Activated CD4-positive, alpha-beta memory T cell treated with anti-CD3 and anti-CD28 coated beads, Interleukin-2, amount 10 ng/mL, durations not matched to agents 7 days and 5 days (primary cell): ENCODE data around the gene RAB3C. TPM values are rescaled to one million over a fixed set of nuclear protein-coding genes. Genes with fewer than 3 reads are reported as not detected.

Experiments
- CTCF ChIA-PET: fragments of 350-600 bp; sonication (Branson Sonifier 250); formaldehyde crosslinking; loops from one replicate; lab custom pipeline; 2021; ENCODE audit warnings: antibody characterized with exemption, inconsistent platforms; lab: Charles Lee
- POLR2A ChIA-PET: fragments of 350-600 bp; sonication (Branson Sonifier 250); formaldehyde crosslinking; loops from one replicate; lab custom pipeline; 2021; ENCODE audit warnings: antibody characterized with exemption; lab: Charles Lee
- DNase-seq: peaks from one replicate; pipeline ENCODE4 v3.0.0-alpha.2; 2020
- H3K27ac Mint-ChIP-seq: one replicate; pipeline ENCODE4 v1.8.0; 2021; ENCODE audit warnings: mild to moderate bottlenecking, mixed read lengths
- H3K27me3 Mint-ChIP-seq: one replicate; pipeline ENCODE4 v1.8.0; 2021; ENCODE audit warnings: mixed read lengths
- H3K36me3 Mint-ChIP-seq: one replicate; pipeline ENCODE4 v1.8.0; 2021; ENCODE audit warnings: low read depth, mixed read lengths
- H3K4me1 Mint-ChIP-seq: one replicate; pipeline ENCODE4 v1.8.0; 2021; ENCODE audit warnings: mixed read lengths
- H3K4me3 Mint-ChIP-seq: one replicate; pipeline ENCODE4 v1.8.0; 2021; ENCODE audit warnings: mild to moderate bottlenecking, mixed read lengths
- H3K9me3 Mint-ChIP-seq: one replicate; pipeline ENCODE4 v1.8.0; 2021; ENCODE audit warnings: mixed read lengths
- total RNA-seq, 2 experiments: library from RNA; stranded (reverse); gene quantifications; one replicate each; pipeline ENCODE4 v1.2.3, GENCODE V29; 2021

The RAB3C gene
- total RNA-seq, 2 experiments from 2014 or later: not detected

GRCh38 chr5:58731641-58732040 is 148.8 kb downstream of the RAB3C start:
- no peaks in the 10 kb centered on the region for H3K36me3 Mint-ChIP-seq
- no peak overlapping the region for H3K4me3 Mint-ChIP-seq
- ChIA-PET CTCF (no interaction called here), POLR2A (no interaction called here)
- no peaks in the 10 kb centered on the region for H3K4me1 Mint-ChIP-seq
- H3K9me3 Mint-ChIP-seq: no peaks in the 10 kb centered on the region
- no peak for DNase-seq
- no peak overlapping the region for H3K27ac Mint-ChIP-seq
- peaks cover 11% of the 10 kb centered on the region for H3K27me3 Mint-ChIP-seq

- ChIA-PET POLR2A (no interaction called here), CTCF (no interaction called here)
Observed at GRCh38 chr5:58735637-58736036, 152.8 kb downstream of the RAB3C start.

GRCh38 chr5:58736214-58736613 is 153.3 kb downstream of the RAB3C start:
- DNase-seq: no peak
- H3K27me3 Mint-ChIP-seq: peaks cover 5% of the 10 kb centered on the region
- POLR2A ChIA-PET: no interaction called here
- H3K9me3 Mint-ChIP-seq: no peaks in the 10 kb centered on the region
- no peak overlapping the region for H3K4me3 Mint-ChIP-seq
- H3K36me3 Mint-ChIP-seq: no peaks in the 10 kb centered on the region
- H3K4me1 Mint-ChIP-seq: no peaks in the 10 kb centered on the region
- CTCF ChIA-PET: no interaction called here
- no peak overlapping the region for H3K27ac Mint-ChIP-seq

More at GRCh38 chr5:58735637-58736036, 152.8 kb downstream of the RAB3C start:
- Mint-ChIP-seq H3K4me1 (no peaks in the 10 kb centered on the region), H3K36me3 (no peaks in the 10 kb centered on the region), H3K27ac (no peak overlapping the region), H3K4me3 (no peak overlapping the region), H3K27me3 (peaks cover 9% of the 10 kb centered on the region), H3K9me3 (no peaks in the 10 kb centered on the region)
- DNase-seq: no peak

GRCh38 chr5:58737671-58738070 is 154.8 kb downstream of the RAB3C start:
- POLR2A ChIA-PET: no interaction called here
- no peaks in the 10 kb centered on the region for H3K9me3 Mint-ChIP-seq
- no peaks in the 10 kb centered on the region for H3K4me1 Mint-ChIP-seq

GRCh38 chr5:58738336-58738735 is 155.5 kb downstream of the RAB3C start:
- ChIA-PET POLR2A (no interaction called here), CTCF (no interaction called here)
- no peaks in the 10 kb centered on the region for H3K9me3 Mint-ChIP-seq

More at GRCh38 chr5:58737671-58738070, 154.8 kb downstream of the RAB3C start:
- CTCF ChIA-PET: no interaction called here
- no peaks in the 10 kb centered on the region for H3K36me3 Mint-ChIP-seq
- H3K27ac Mint-ChIP-seq: no peak overlapping the region
- H3K27me3 Mint-ChIP-seq: no peaks in the 10 kb centered on the region
- no peak overlapping the region for H3K4me3 Mint-ChIP-seq
- DNase-seq: no peak

GRCh38 chr5:58739051-58739450 is 156.2 kb downstream of the RAB3C start:
- no peaks in the 10 kb centered on the region for H3K4me1 Mint-ChIP-seq
- no peak overlapping the region for H3K4me3 Mint-ChIP-seq
- H3K27ac Mint-ChIP-seq: no peak overlapping the region
- no peak for DNase-seq
- H3K27me3 Mint-ChIP-seq: no peaks in the 10 kb centered on the region
- no peaks in the 10 kb centered on the region for H3K9me3 Mint-ChIP-seq
- no peaks in the 10 kb centered on the region for H3K36me3 Mint-ChIP-seq
- POLR2A ChIA-PET: no interaction called here
- CTCF ChIA-PET: no interaction called here

More at GRCh38 chr5:58738336-58738735, 155.5 kb downstream of the RAB3C start:
- Mint-ChIP-seq H3K4me3 (no peak overlapping the region), H3K27ac (no peak overlapping the region), H3K4me1 (no peaks in the 10 kb centered on the region), H3K36me3 (no peaks in the 10 kb centered on the region), H3K27me3 (no peaks in the 10 kb centered on the region)
- DNase-seq: no peak

- Mint-ChIP-seq H3K4me1 (no peaks in the 10 kb centered on the region), H3K27me3 (peaks cover 2% of the 10 kb centered on the region), H3K27ac (no peak overlapping the region), H3K36me3 (no peaks in the 10 kb centered on the region), H3K4me3 (no peak overlapping the region), H3K9me3 (no peaks in the 10 kb centered on the region)
- ChIA-PET POLR2A (no interaction called here), CTCF (no interaction called here)
- DNase-seq: no peak
Observed at GRCh38 chr5:58740956-58741355, 158.1 kb downstream of the RAB3C start.

- Mint-ChIP-seq H3K4me3 (no peak overlapping the region), H3K27me3 (peaks cover 7% of the 10 kb centered on the region), H3K4me1 (no peaks in the 10 kb centered on the region), H3K27ac (no peak overlapping the region), H3K36me3 (no peaks in the 10 kb centered on the region), H3K9me3 (no peaks in the 10 kb centered on the region)
- DNase-seq: no peak
- CTCF ChIA-PET: no interaction called here
- POLR2A ChIA-PET: no interaction called here
Observed at GRCh38 chr5:58745350-58745749, 162.5 kb downstream of the RAB3C start.

- no peak overlapping the region for H3K27ac Mint-ChIP-seq
- no peaks in the 10 kb centered on the region for H3K36me3 Mint-ChIP-seq
- no peak for DNase-seq
- H3K4me1 Mint-ChIP-seq: peaks cover 3% of the 10 kb centered on the region
- ChIA-PET CTCF (no interaction called here), POLR2A (no interaction called here)
- peaks cover 7% of the 10 kb centered on the region for H3K27me3 Mint-ChIP-seq
- H3K9me3 Mint-ChIP-seq: no peaks in the 10 kb centered on the region
- no peak overlapping the region for H3K4me3 Mint-ChIP-seq
Observed at GRCh38 chr5:58746321-58746720, 163.4 kb downstream of the RAB3C start.

GRCh38 chr5:58750036-58750435 is 167.2 kb downstream of the RAB3C start:
- Mint-ChIP-seq H3K9me3 (no peaks in the 10 kb centered on the region), H3K27me3 (peaks cover 9% of the 10 kb centered on the region), H3K4me3 (no peak overlapping the region), H3K36me3 (no peaks in the 10 kb centered on the region), H3K27ac (no peak overlapping the region), H3K4me1 (peaks cover 3% of the 10 kb centered on the region)
- DNase-seq: no peak
- ChIA-PET POLR2A (no interaction called here), CTCF (no interaction called here)

GRCh38 chr5:58751222-58751837 is 168.5 kb downstream of the RAB3C start:
- CTCF ChIA-PET: no interaction called here

GRCh38 chr5:58752104-58752503 is 169.2 kb downstream of the RAB3C start:
- peaks cover 5% of the 10 kb centered on the region for H3K27me3 Mint-ChIP-seq
- no peak overlapping the region for H3K27ac Mint-ChIP-seq
- H3K4me1 Mint-ChIP-seq: peaks cover 3% of the 10 kb centered on the region
- no peaks in the 10 kb centered on the region for H3K9me3 Mint-ChIP-seq
- no peak for DNase-seq
- H3K36me3 Mint-ChIP-seq: no peaks in the 10 kb centered on the region
- POLR2A ChIA-PET: no interaction called here
- no peak overlapping the region for H3K4me3 Mint-ChIP-seq
- CTCF ChIA-PET: no interaction called here

More at GRCh38 chr5:58751222-58751837, 168.5 kb downstream of the RAB3C start:
- H3K4me1 Mint-ChIP-seq: peaks cover 3% of the 10 kb centered on the region
- no peaks in the 10 kb centered on the region for H3K36me3 Mint-ChIP-seq
- no peak overlapping the region for H3K27ac Mint-ChIP-seq
- POLR2A ChIA-PET: no interaction called here
- DNase-seq: no peak
- no peaks in the 10 kb centered on the region for H3K9me3 Mint-ChIP-seq
- peaks cover 6% of the 10 kb centered on the region for H3K27me3 Mint-ChIP-seq
- no peak overlapping the region for H3K4me3 Mint-ChIP-seq

- no peak for DNase-seq
- Mint-ChIP-seq H3K27ac (no peak overlapping the region), H3K9me3 (no peaks in the 10 kb centered on the region), H3K27me3 (peaks cover 5% of the 10 kb centered on the region), H3K36me3 (no peaks in the 10 kb centered on the region), H3K4me3 (no peak overlapping the region), H3K4me1 (peaks cover 3% of the 10 kb centered on the region)
- POLR2A ChIA-PET: interaction anchor here (0.7 kb wide), 1 partner anchor 15 kb away, joined by 4 read pairs; no protein-coding TSS in a partner anchor
- CTCF ChIA-PET: no interaction called here
Observed at GRCh38 chr5:58753446-58753845, 170.6 kb downstream of the RAB3C start.

GRCh38 chr5:58754250-58754649 is 171.4 kb downstream of the RAB3C start:
- ChIA-PET CTCF (no interaction called here), POLR2A (no interaction called here)
- no peak overlapping the region for H3K27ac Mint-ChIP-seq

More at GRCh38 chr5:58754250-58754649, 171.4 kb downstream of the RAB3C start:
- no peak for DNase-seq
- Mint-ChIP-seq H3K9me3 (no peaks in the 10 kb centered on the region), H3K4me3 (no peak overlapping the region), H3K27me3 (peaks cover 5% of the 10 kb centered on the region), H3K4me1 (peaks cover 6% of the 10 kb centered on the region), H3K36me3 (no peaks in the 10 kb centered on the region)
